Middle frontal gyrus (tissue), 1 donor: ENCODE data around the gene LRP10.
"Not testable (repeated sequence)": the region's sequence is repeated elsewhere in the genome, so short reads cannot be mapped to it uniquely, and the experiment has no call there.

Source experiments
- DNase-seq: peaks from one replicate; pipeline ENCODE4 v3.0.0-alpha.2; 2015; ENCODE audit warnings: low spot score; ENCODE audit errors: extremely low spot score

Gene LRP10

DNA sequence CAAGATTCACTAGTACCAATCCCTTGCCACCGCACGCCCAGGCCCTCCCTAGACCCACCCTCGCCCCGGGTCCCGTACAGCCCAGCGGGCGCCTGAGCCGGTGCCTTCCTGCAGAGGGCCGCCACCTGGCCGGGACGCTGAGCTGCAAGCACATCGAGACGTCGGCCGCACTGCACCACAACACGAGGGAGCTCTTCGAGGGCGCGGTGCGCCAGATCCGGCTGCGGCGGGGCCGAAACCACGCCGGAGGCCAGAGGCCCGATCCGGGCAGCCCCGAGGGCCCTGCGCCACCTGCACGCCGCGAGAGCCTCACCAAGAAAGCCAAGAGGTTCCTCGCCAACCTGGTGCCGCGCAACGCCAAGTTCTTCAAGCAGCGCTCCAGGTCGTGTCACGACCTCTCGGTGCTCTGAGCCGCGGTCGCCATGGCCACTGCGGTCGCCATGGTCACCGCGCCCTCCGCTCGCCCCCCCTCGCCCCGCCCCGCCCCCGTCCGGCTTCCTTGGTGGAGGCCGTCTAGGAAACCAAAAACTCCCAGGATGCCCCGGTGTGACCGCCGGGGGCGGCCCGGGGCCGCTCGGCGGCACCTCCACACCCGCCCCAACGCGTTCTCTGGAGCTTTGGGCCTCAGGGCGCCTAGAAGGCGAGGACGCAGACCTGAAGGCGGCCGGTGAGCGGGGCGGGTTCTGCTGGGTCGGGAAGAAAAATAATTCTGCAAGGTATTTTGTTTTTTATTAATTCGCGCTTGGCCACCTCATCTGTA lies 15.1 kb downstream of the LRP10 start:
- DNase-seq, result no peak

GRCh38 chr14:22887260-22887989 lies 15.9 kb downstream of the LRP10 start:
- DNase-seq, result no peak

- no peak for DNase-seq
These were observed 16.4 kb downstream of the LRP10 start for GRCh38 chr14:22887990-22888378.

DNA sequence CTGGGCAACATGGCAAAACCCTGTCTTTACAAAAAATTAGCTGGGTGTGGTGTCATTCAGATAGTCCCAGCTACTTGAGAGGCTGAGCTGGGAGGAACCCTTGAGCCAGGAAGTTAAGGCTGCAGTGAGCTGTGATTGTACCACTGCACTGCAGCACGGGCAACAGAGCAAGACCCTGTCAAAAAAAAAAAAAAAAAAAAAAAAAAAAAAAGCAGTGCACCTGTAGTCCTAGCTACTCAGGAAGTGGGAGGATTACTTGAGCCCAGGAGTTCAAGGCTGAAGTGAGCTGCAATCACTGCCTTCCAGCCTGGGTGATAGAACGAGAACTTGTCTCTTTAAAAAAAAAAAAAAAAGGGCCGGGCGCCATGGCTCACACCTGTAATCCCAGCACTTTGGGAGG lies 17.1 kb downstream of the LRP10 start:
- DNase-seq, result no peak

DNA sequence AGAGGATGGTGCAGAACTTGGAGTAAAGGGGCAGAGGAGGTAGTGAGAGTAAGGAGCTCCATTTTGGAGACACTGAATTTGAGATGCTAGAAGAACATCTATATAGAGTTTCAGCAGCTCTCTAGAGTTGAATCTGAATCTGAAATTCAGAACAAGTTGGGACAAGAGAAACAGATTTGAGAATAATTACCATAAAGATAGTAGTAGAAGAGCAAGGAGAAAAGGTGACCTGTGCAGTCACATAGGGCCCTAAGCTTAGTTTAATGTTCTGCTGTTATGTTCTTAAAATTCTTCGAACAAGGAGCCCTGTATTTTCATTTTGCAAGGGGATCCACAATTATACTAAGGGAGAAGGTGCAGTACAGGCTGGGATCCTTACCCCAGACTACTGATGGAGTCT lies 18.9 kb downstream of the LRP10 start:
- no peak for DNase-seq

GRCh38 chr14:22892488-22892887 lies 20.9 kb downstream of the LRP10 start:
- no peak for DNase-seq

- DNase-seq, result no peak
These were observed 22.2 kb downstream of the LRP10 start for GRCh38 chr14:22893706-22894105.

- no peak for DNase-seq
These were observed 23.9 kb downstream of the LRP10 start for GRCh38 chr14:22895402-22895801.

GRCh38 chr14:22896356-22896755 lies 24.8 kb downstream of the LRP10 start:
- DNase-seq, result no peak

- DNase-seq, result no peak
These were observed 25.2 kb downstream of the LRP10 start for GRCh38 chr14:22896760-22897159.

- no peak for DNase-seq
These were observed 25.8 kb downstream of the LRP10 start for GRCh38 chr14:22897357-22897756.

DNA sequence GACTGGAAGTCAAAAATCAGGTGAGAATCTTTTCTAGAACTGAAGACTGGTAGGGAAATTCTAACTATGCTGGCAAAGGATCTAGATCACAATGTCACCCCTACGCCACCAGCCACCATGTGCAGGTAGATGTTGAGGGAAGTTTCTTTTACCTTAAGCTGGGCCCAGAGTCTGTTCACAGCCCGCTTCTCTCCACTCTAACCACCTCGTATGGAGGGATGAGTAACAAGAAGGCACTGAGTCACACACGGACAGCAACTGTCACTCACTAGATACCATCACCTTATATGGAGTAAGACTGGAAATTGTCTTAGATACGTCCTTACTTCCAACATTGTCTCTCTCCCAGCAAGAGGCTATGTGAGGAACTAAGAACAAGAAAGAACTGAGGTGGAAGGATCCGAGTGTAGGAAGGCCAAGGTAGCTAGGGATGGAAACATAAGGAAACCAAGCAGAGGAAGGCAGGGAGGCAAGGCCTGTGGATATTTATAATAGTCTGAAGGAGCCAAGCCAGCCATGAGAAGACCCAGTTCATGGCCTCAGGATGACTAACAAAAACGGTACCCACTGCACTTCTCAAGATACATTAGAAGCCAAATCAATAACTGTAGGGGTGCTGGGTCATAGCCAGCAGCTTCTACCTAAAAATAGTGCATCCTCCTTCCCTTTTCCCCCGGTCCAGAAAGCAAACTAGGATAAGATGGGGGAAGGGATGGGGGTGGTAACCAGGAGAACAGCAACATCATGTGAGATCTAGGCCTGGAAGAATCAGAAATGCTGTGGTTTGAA lies 27.0 kb downstream of the LRP10 start:
- DNase-seq, result no peak

DNA sequence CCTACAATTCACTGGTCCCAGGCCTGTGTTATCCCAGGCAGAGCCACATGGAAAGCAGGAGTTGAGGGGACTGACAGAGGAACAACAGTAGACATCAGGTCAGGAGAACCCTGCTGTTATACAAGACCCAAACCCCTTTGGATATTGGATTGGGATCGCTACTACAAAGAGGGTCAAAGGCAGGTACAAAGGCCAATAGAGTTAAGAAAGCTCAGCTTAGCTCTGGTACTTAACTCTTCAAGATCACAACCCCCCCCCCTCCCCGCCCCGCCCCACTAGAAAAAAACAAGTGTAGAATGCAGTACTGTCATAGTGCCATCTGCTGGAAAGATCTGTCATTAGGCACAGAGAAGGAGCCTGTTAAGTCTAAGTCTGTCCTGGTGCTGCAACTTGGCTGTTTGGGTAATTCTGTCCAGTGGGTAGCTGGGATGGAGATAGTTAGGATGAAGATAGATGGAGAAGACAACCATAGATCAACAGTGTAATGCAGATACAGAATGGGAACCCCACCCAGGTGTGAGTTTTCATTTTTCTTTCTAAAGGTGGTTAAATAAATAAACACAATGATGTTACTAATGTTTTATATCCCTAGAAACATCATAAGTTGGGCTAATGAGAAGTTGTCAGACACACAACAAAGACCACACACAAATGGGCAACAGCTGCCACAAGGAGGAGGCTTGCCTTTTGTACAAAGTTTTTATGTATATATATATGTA lies 28.7 kb downstream of the LRP10 start:
- no peak for DNase-seq

GRCh38 chr14:22901799-22902198 lies 30.3 kb downstream of the LRP10 start:
- DNase-seq, result no peak

DNA sequence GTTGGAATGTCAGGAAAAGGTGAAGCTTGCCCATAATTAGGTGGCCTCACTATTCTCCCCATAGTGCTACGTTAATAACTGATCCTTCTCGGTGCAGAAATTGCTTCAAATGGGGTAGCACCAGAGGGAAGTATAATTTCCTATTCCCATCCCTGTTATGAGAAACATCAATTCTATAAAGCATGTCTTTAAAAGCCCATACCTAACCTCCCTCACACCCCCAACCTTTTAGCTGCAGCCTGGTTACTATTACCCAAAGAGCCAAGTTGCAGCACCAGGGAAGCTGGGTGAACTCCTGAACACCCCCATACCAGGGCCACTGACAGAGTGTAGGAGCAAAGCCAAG lies 32.2 kb downstream of the LRP10 start:
- DNase-seq, result no peak

- no peak for DNase-seq
These were observed 34.1 kb downstream of the LRP10 start for GRCh38 chr14:22905627-22906026.

GRCh38 chr14:22906073-22906472 lies 34.5 kb downstream of the LRP10 start:
- DNase-seq, result no peak

DNA sequence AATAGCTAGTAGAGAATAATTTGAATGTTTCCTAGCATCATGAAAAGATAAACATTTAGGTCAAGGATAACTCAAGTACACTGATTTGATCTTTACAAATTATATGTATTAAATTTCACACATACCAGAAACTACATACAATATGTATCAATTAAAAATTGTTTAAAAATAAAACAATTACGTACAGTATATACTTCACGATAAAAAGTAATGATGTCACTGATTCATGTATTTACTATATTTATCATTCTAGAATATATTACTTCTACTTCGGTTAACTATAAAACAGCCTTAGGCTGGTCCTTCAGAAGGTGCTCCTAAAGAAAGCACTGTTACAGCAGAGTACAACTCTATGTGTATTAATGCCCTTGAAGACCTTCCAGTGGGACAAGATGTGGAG lies 35.9 kb downstream of the LRP10 start:
- no peak for DNase-seq

DNA sequence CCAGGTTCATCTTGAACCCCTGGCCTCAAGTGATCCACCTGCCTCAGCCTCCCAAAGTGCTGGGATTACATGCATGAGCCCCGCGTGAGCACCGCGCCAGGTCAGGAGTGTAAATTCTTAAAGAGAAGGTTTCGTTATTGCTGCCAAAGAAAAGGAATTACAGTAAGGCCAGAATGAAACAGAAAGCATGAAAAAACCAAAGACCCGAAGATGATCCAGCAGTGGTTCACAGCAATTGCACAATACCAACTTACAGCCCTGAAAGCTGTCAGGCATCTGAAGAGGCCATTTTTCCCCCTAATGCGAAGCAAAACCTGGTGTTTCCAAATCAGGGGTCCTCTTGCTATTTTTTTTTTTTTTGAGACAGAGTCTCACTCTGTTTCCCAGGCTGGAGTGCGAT lies 37.1 kb downstream of the LRP10 start:
- DNase-seq, result no peak

GRCh38 chr14:22910916-22911315 lies 39.4 kb downstream of the LRP10 start:
- DNase-seq, result no peak

DNA sequence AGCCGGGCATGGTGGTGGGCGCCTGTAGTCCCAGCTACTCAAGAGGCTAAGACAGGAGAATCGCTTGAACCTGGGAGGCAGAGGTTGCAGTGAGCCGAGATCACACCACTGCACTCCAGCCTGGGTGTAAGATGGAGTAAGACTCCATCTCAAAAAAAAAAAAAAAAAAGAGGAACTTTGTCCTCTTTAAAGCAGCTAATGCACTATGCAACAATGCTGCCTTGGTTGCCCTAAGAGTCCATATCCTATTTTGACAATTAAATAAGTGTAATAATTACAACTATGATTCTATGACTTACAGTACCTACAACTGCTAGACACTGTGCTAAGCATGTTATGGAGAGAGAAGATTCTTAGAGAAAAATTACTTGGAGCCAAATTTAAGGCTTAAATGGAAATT lies 43.3 kb downstream of the LRP10 start:
- not testable (repeated sequence) for DNase-seq
